GM12878 (cell line): ENCODE results near the gene NEK5. TPM values are rescaled to one million over a fixed set of nuclear protein-coding genes. Genes with fewer than 3 reads are reported as not detected.

Experiments used
- ATAC-seq: fragments of 200-7000 bp; cut with Tn5 transposase; 3 replicates; pipeline ENCODE4 v1.9.1; 2020; ENCODE audit warnings: mild to moderate bottlenecking, moderate library complexity
- BruUV-seq: library from RNA; stranded (reverse); fragments of 400-500 nt; replicated peaks from 2 replicates; lab custom pipeline; 2021; lab: Mats Ljungman, UMichigan
- CTCF ChIA-PET: fragments of 300-600 bp; sonication (Branson Sonifier 250); formaldehyde crosslinking; extraction: SDS; loops from one replicate; lab custom pipeline; 2021; ENCODE audit warnings: inconsistent platforms; lab: Yijun Ruan, JAX
- POLR2A ChIA-PET: fragments of 350-600 bp; formaldehyde crosslinking; extraction: SDS; loops from one replicate; lab custom pipeline; 2021; ENCODE audit warnings: inconsistent platforms; lab: Charles Lee
- RAD21 ChIA-PET: fragments of 300-600 bp; sonication (Branson Sonifier 250); formaldehyde crosslinking; loops from one replicate; lab custom pipeline; 2023; ENCODE audit warnings: antibody characterized with exemption; ENCODE audit not compliant: unreplicated experiment; lab: Charles Lee
- SMC1A ChIA-PET: fragments of 300-600 bp; sonication (Branson Sonifier 250); formaldehyde crosslinking; loops from one replicate; lab custom pipeline; 2023; ENCODE audit not compliant: unreplicated experiment, uncharacterized antibody; lab: Charles Lee
- DNase-seq: peaks from one replicate; pipeline ENCODE4 v3.0.0-alpha.2; 2011; ENCODE audit warnings: low read depth, low spot score
- FAIRE-seq: peaks from 3 replicates; lab custom pipeline; 2011; peaks lifted over from hg19 to GRCh38; lab: Jason Lieb, UNC
- H2AFZ ChIP-seq: 2 replicates; pipeline ENCODE4 v1.6.0; 2011; ENCODE audit warnings: low read depth, low read length, control low read depth; ENCODE audit not compliant: control insufficient read depth
- H3K27ac ChIP-seq: 2 replicates; pipeline ENCODE4 v1.5.1; 2011; ENCODE audit warnings: control low read depth; ENCODE audit not compliant: control insufficient read depth, insufficient read depth
- H3K27me3 ChIP-seq, 2 experiments: replicated peaks in 1 of 2; 2 replicates each; pipeline versions ENCODE4 v1.6.0 to v1.6.1; 2011; ENCODE audit warnings: low read length in 1 of 2; ENCODE audit not compliant: control insufficient read depth in 2 of 2, insufficient read depth in 2 of 2
- H3K36me3 ChIP-seq, 2 experiments: 2 replicates each; pipeline ENCODE4 v1.5.1; 2011; ENCODE audit warnings: low read length in 1 of 2; ENCODE audit not compliant: control insufficient read depth in 2 of 2, insufficient read depth in 2 of 2
- H3K4me1 ChIP-seq: 2 replicates; pipeline ENCODE4 v1.6.1; 2011; ENCODE audit warnings: mild to moderate bottlenecking, low read length, moderate library complexity, mixed read lengths; ENCODE audit not compliant: control insufficient read depth, insufficient read depth
- H3K4me2 ChIP-seq: 2 replicates; pipeline ENCODE4 v1.6.0; 2011; ENCODE audit warnings: control low read depth; ENCODE audit not compliant: control insufficient read depth, insufficient read depth
- H3K4me3 ChIP-seq: fragments of 200-600 bp; sonication (generic); 2 replicates; pipeline ENCODE4 v1.5.1; 2016
- H3K79me2 ChIP-seq: 2 replicates; pipeline ENCODE4 v1.6.0; 2011; ENCODE audit warnings: low read length; ENCODE audit not compliant: control insufficient read depth, insufficient read depth
- H3K9ac ChIP-seq: 2 replicates; pipeline ENCODE4 v1.8.0; 2011; ENCODE audit warnings: low read length, control low read depth, mixed read lengths; ENCODE audit not compliant: control insufficient read depth, insufficient read depth
- H3K9me3 ChIP-seq: replicated peaks from 3 replicates; pipeline ENCODE4 v1.5.1; 2011; ENCODE audit warnings: mild to moderate bottlenecking, low read length; ENCODE audit not compliant: control insufficient read depth, insufficient read depth
- H4K20me1 ChIP-seq: 2 replicates; pipeline ENCODE4 v1.6.0; 2011; ENCODE audit not compliant: control insufficient read depth, insufficient read depth
- BCL11A ChIP-seq: IDR thresholded peaks from 2 replicates; pipeline ENCODE4 v1.6.1; 2011; ENCODE audit warnings: low read depth, low read length
- MYC ChIP-seq: IDR thresholded peaks from 2 replicates; pipeline ENCODE4 v1.6.1; 2011; ENCODE audit warnings: mild to moderate bottlenecking, low read length, moderate library complexity, inconsistent platforms; ENCODE audit not compliant: insufficient read depth, insufficient replicate concordance, insufficient read length, severe bottlenecking
- POLR2A ChIP-seq: IDR thresholded peaks from 2 replicates; pipeline ENCODE4 v1.6.1; 2011; ENCODE audit warnings: low read depth, mild to moderate bottlenecking, low read length
- YBX1 ChIP-seq: fragments of 450-650 bp; IDR thresholded peaks from 2 replicates; pipeline ENCODE4 v1.6.1; 2016; ENCODE audit warnings: antibody characterized with exemption
- WGBS: methylation state at CpG from one replicate; pipeline ENCODE4 v1.1.6; 2016; ENCODE audit warnings: low lambda C conversion rate; ENCODE audit not compliant: insufficient replicate concordance, insufficient coverage; ENCODE audit errors: missing lambda C conversion rate; 5-methylcytosine and 5-hydroxymethylcytosine counted together
- in situ Hi-C: fragments of 300-500 bp; cut with MboI; formaldehyde crosslinking; loops from 9 replicates; pipeline ENCODE4 v1.14.3; 2018; ENCODE audit warnings: mixed read lengths
- intact Hi-C: fragments of 100-400 bp; cut with micrococcal nuclease; formaldehyde crosslinking; loops from one replicate; pipeline ENCODE4 v1.14.2; 2022; ENCODE audit not compliant: unreplicated experiment
- polyA plus RNA-seq, 11 experiments: library from polyadenylated mRNA; depleted of rRNA in 4 of 11; unstranded in 6 of 11; stranded (reverse) in 5 of 11; fragments of >200 nt; fragmentation: Nextera tagmentation in 4 of 11; fragmentation: Illumina TruSeq in 1 of 11; extraction: Ambion mirVana in 4 of 11; extraction: Trizol in 1 of 11; gene quantifications; 1 replicate in 1 of 11; 2 replicates in 10 of 11; pipeline versions ENCODE4 v1.2.1 to v1.2.3, GENCODE V29; 2011 to 2016; ENCODE audit warnings: inconsistent platforms in 2 of 11, missing spikeins in 2 of 11, low read depth in 1 of 11
- total RNA-seq, 4 experiments: library from RNA; depleted of rRNA in 3 of 4; stranded (reverse); fragments of >200 nt in 3 of 4; fragmentation: Illumina TruSeq in 1 of 4; extraction: Trizol in 1 of 4; gene quantifications; 2 replicates each; pipeline versions ENCODE4 v1.2.1 to v1.2.3, GENCODE V29; 2013 to 2021
- TF ChIP-seq, protein P1 (sequence below): fragments of 450-650 bp; IDR thresholded peaks from 2 replicates; pipeline ENCODE4 v1.6.1; 2018; ENCODE audit warnings: borderline replicate concordance, mild to moderate bottlenecking; ENCODE audit not compliant: partially characterized antibody

NEK5 gene
- total and polyA plus RNA-seq, 10 of the 15 experiments (the other 5 are each of a cell fraction or from before 2014, with no cell fraction given), result 0.04 to 0.32 (median 0.20) TPM; not detected in 6

DNA sequence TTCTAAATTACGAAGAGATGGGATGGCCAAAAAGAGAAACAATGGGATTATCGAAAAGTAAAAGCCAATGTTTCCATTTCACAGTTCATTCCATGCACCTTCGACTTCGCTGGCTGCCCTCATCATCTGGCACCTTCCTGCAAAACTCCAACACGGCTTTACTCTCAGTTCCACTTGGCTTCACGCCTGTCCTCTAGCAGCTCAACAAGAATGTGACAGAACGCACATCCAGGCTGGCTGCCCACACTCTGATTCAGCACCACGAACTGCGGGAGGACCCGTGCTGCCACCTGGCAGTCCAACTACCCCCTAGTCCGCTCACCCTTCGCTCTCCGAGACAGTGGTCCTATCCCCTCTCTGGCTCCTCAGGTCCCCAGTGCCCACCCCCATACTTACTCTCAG is 129.4 kb downstream of the NEK5 start:
- Histone ChIP-seq H3K36me3 (no peaks in the 10 kb centered on the region), H3K4me3 (no peak overlapping the region), H3K27me3 (peaks cover 3 to 11% of the 10 kb centered on the region in 2 experiments; a peak in 3 of 4 replicates), H3K4me1 (no peaks in the 10 kb centered on the region), H3K79me2 (no peaks in the 10 kb centered on the region), H4K20me1 (no peaks in the 10 kb centered on the region), H3K9ac (no peak overlapping the region), H2AFZ (no peak overlapping the region), H3K4me2 (no peak overlapping the region), H3K9me3 (no peaks in the 10 kb centered on the region), H3K27ac (no peak overlapping the region)
- ChIA-PET POLR2A (no interaction called here), CTCF (interaction anchor here (0.6 to 5.5 kb wide), 8 partner anchors 8 to 868 kb away, joined by 3 to 36 read pairs (median 4); partner anchors contain the start of gene VPS36), SMC1A (interaction anchor here (0.8 to 2.4 kb wide), 5 partner anchors 9 to 128 kb away, joined by 3 to 7 read pairs (median 6); no protein-coding TSS in a partner anchor), RAD21 (interaction anchor here (1.1 to 2.1 kb wide), 2 partner anchors 104 to 128 kb away, joined by 3 to 6 read pairs; no protein-coding TSS in a partner anchor)
- 27% methylated on average over 13 of the region's 13 CpGs for WGBS
- FAIRE-seq (no peak), ATAC-seq (no peak), DNase-seq (no peak)
- in situ Hi-C loops, result no loop called here
- no TSS peak for BruUV-seq
- TF ChIP-seq POLR2A (no peak), MYC (no peak), YBX1 (no peak)
- intact Hi-C loops, result loop anchor here (5.0 kb wide), 1 partner anchor 102 kb away; no protein-coding TSS in a partner anchor

DNA sequence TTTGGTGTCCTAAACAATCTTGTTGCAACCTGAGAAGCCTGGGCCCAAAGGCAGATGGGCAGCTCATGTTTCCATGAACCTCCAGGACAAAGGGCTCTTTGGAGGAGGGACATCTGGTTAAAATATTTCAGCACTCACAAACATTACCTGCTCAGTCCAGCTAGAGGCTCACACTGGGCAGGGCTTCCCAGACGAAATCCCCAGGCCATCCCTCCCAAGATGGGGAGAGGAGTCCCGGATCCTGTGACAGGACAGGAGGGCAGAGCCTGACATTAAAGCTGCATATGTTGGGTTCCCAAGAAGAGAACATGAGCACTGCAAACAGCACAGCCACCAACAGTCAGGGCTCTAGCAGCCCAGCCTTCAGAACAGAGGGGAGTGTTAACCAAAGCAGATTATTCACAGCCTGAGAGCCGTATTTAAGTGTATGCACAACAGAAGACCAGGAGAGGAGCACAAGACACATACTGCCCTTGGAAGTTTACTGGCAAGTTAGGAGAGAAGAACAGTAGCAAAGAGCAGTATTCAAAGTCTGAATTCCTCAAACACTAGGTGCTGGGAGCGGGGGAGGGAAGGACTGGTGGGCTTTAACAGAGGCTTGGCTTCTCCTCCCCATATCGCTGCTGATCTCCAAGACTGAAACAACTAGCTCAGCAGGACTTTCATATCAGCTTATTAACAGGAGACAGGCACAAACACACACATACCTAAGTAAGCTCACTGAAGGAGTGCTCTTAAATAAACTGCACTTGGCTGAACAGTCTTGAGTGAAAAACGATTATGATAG is 130.0 kb downstream of the NEK5 start:
- no peak for FAIRE-seq
- Histone ChIP-seq H3K27me3 (peaks cover 3 to 11% of the 10 kb centered on the region in 2 experiments; a peak in 3 of 4 replicates), H3K4me3 (no peak overlapping the region), H3K4me2 (no peak overlapping the region), H3K79me2 (no peaks in the 10 kb centered on the region), H3K9ac (no peak overlapping the region), H3K36me3 (no peaks in the 10 kb centered on the region), H2AFZ (no peak overlapping the region), H3K4me1 (no peaks in the 10 kb centered on the region), H4K20me1 (no peaks in the 10 kb centered on the region), H3K9me3 (no peaks in the 10 kb centered on the region), H3K27ac (no peak overlapping the region)
- ChIA-PET RAD21 (interaction anchor here (1.2 to 2.1 kb wide), 2 partner anchors 86 to 129 kb away, joined by 3 to 6 read pairs; no protein-coding TSS in a partner anchor), SMC1A (interaction anchor here (0.8 to 2.4 kb wide), 6 partner anchors 9 to 129 kb away, joined by 3 to 7 read pairs (median 4); no protein-coding TSS in a partner anchor), CTCF (interaction anchor here (1.0 to 3.3 kb wide), 4 partner anchors 13 to 103 kb away, joined by 3 to 15 read pairs (median 3); partner anchors contain the start of gene ALG11), POLR2A (no interaction called here)
- no peak for DNase-seq
- WGBS, result 18% methylated on average over 6 of the region's 6 CpGs
- in situ Hi-C loops (no loop called here), intact Hi-C loops (loop anchor here (5.0 kb wide), 1 partner anchor 102 kb away; no protein-coding TSS in a partner anchor)
- BruUV-seq, result no TSS peak
- no peak for ATAC-seq
- TF ChIP-seq, protein P1, sequence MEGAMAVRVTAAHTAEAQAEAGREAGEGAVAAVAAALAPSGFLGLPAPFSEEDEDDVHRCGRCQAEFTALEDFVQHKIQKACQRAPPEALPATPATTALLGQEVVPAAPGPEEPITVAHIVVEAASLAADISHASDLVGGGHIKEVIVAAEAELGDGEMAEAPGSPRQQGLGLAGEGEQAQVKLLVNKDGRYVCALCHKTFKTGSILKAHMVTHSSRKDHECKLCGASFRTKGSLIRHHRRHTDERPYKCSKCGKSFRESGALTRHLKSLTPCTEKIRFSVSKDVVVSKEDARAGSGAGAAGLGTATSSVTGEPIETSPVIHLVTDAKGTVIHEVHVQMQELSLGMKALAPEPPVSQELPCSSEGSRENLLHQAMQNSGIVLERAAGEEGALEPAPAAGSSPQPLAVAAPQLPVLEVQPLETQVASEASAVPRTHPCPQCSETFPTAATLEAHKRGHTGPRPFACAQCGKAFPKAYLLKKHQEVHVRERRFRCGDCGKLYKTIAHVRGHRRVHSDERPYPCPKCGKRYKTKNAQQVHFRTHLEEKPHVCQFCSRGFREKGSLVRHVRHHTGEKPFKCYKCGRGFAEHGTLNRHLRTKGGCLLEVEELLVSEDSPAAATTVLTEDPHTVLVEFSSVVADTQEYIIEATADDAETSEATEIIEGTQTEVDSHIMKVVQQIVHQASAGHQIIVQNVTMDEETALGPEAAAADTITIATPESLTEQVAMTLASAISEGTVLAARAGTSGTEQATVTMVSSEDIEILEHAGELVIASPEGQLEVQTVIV, result no peak
- no peak for TF ChIP-seq BCL11A
